MM.1S (cell line): Measurements from ENCODE around the gene NDST1.

ENCODE experiments used
- CTCF ChIP-seq: fragments of 300-600 bp; sonication (generic); IDR thresholded peaks from 2 replicates; pipeline ENCODE4 v1.5.1; 2016; ENCODE audit warnings: antibody characterized with exemption, low read length, mixed read lengths
- EZH2phosphoT487 ChIP-seq: fragments of 300-600 bp; sonication (generic); IDR thresholded peaks from 2 replicates; pipeline ENCODE4 v1.6.1; 2018; ENCODE audit warnings: antibody characterized with exemption, low read length

- TF ChIP-seq CTCF = no peak
- no peak for TF ChIP-seq EZH2phosphoT487
These were observed at the start of gene NDST1 for GRCh38 chr5:150507474-150508276.
